Nephron (organoid): ENCODE results near the gene VDAC2.
A peak's percentile ranks its signal among the peaks of the same experiment; 100 is the strongest.

ENCODE experiments used
- H3K27ac Mint-ChIP-seq, 3 experiments: 2 replicates each; pipeline ENCODE4 v1.8.0; 2020; ENCODE audit warnings: mixed read lengths in 3 of 3, mild to moderate bottlenecking in 2 of 3, moderate library complexity in 1 of 3
- H3K27me3 Mint-ChIP-seq: 2 replicates; pipeline ENCODE4 v1.8.0; 2021; ENCODE audit warnings: low read depth, mild to moderate bottlenecking, moderate library complexity, mixed read lengths
- H3K36me3 Mint-ChIP-seq: 2 replicates; pipeline ENCODE4 v1.8.0; 2020; ENCODE audit warnings: low read depth, mixed read lengths
- H3K4me1 Mint-ChIP-seq: 2 replicates; pipeline ENCODE4 v1.8.0; 2020; ENCODE audit warnings: mixed read lengths
- H3K4me3 Mint-ChIP-seq, 3 experiments: 2 replicates each; pipeline ENCODE4 v1.8.0; 2020; ENCODE audit warnings: mild to moderate bottlenecking in 3 of 3, mixed read lengths in 3 of 3, moderate library complexity in 2 of 3
- H3K9me3 Mint-ChIP-seq: 2 replicates; pipeline ENCODE4 v1.8.0; 2020; ENCODE audit warnings: mixed read lengths
- CTCF ChIP-seq, 3 experiments: fragments of 200-600 bp; sonication (generic); IDR thresholded peaks; one replicate each; pipeline ENCODE4 v1.5.0; 2021; ENCODE audit warnings: antibody characterized with exemption in 3 of 3; ENCODE audit not compliant: unreplicated experiment in 3 of 3

Gene VDAC2

DNA sequence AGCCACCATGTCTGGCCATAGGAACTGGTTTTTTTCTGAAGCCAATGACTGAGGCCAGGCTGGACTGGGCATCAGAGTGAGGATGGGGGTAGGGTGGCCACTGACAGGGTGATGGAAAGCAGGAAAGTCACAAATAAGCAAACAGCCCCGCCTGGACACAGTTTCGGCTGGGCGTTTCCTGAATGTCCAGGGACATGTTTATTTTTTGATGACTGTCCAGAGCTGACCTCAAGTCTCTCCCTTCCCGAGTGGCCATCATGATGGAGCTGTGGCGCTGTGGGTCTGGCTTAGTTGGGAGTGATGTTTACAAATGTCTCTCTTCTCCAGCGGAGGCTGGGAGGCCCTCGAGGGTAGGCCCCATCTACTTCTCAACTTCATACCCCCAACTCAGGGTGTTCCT is 62.3 kb downstream of the VDAC2 start:
- peaks cover 3% of the 10 kb centered on the region for H3K9me3 Mint-ChIP-seq

GRCh38 chr10:75276069-75276872 is 65.7 kb downstream of the VDAC2 start:
- no peak for TF ChIP-seq CTCF (IDR thresholded peaks at IDR 0.05; ENCODE audit: unreplicated experiment in 3 of 3)
- Mint-ChIP-seq H3K4me1 (peaks cover 17% of the 10 kb centered on the region), H3K27ac (no peak overlapping the region), H3K36me3 (no peaks in the 10 kb centered on the region), H3K27me3 (peaks cover 40% of the 10 kb centered on the region), H3K9me3 (no peaks in the 10 kb centered on the region), H3K4me3 (no peak overlapping the region)

More for the DNA sequence above, 62.3 kb downstream of the VDAC2 start:
- H3K36me3 Mint-ChIP-seq, result peaks cover 4% of the 10 kb centered on the region
- H3K4me3 Mint-ChIP-seq, result no peak overlapping the region
- H3K4me1 Mint-ChIP-seq, result no peaks in the 10 kb centered on the region
- TF ChIP-seq CTCF (IDR thresholded peaks at IDR 0.05; ENCODE audit: unreplicated experiment in 3 of 3), result no peak
- peaks cover 19% of the 10 kb centered on the region for H3K27me3 Mint-ChIP-seq
- H3K27ac Mint-ChIP-seq, result no peak overlapping the region

DNA sequence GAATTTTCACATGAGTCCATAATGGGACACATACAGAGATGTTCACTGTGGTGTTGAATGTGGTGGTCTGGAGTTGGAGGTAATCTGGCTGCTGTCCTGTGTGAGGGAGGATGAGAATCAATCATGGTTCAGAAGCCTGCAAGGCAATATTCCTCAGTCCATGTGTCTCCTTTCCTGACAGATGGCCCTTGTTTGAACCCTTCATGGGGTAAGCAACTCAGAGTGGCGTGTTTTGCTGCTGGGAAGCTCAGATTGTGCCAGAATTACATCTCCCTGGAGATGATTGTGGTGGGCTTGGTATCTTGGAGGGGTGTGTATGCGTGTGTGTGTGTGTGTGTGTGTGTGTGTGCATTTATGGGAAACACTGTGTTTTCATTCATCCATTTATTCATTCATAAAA is 69.6 kb downstream of the VDAC2 start:
- H3K27me3 Mint-ChIP-seq, result peaks cover 40% of the 10 kb centered on the region
- TF ChIP-seq CTCF (IDR thresholded peaks at IDR 0.05; ENCODE audit: unreplicated experiment in 3 of 3), result no peak
- peak overlapping the region in 2 of 3 experiments; percentile 19 to 24 for H3K4me3 Mint-ChIP-seq
- no peaks in the 10 kb centered on the region for H3K36me3 Mint-ChIP-seq
- peaks cover 43% of the 10 kb centered on the region for H3K4me1 Mint-ChIP-seq
- H3K9me3 Mint-ChIP-seq, result no peaks in the 10 kb centered on the region
- peak overlapping the region; percentile 12 to 82 (median 55) for H3K27ac Mint-ChIP-seq
